ENCODE data around the gene KIAA1671. TPM values are rescaled to one million over a fixed set of nuclear protein-coding genes. Genes with fewer than 3 reads are reported as not detected.

The KIAA1671 gene
- total and polyA plus RNA-seq, 2 donors (not counting 1 experiment from before 2014, with no cell fraction given): 0.01 to 0.02 TPM

GRCh38 chr22:25082096-25082495, 129.6 kb downstream of the KIAA1671 start:
- H3K4me1 ChIP-seq (ENCODE audit: control insufficient read depth in 2 of 2, insufficient read depth in 2 of 2, low read length in 2 of 2): peaks cover 7 to 11% of the 10 kb centered on the region in 2 donors
- no peaks in the 10 kb centered on the region for H3K9me3 Mint-ChIP-seq (ENCODE audit: insufficient read depth)

More at GRCh38 chr22:25082096-25082495, 129.6 kb downstream of the KIAA1671 start:
- Histone ChIP-seq H3K4me2 (replicated peaks; ENCODE audit: low read depth, low read length, poor library complexity, severe bottlenecking) (no peak overlapping the region), H3K36me3 (replicated peaks in 1 of 2; ENCODE audit: control extremely low read depth in 1 of 2, control insufficient read depth in 1 of 2, extremely low read depth in 1 of 2, insufficient read depth in 2 of 2, low read length in 1 of 2) (no peaks in the 10 kb centered on the region), H3K9me3 (ENCODE audit: control extremely low read depth in 1 of 3, control insufficient read depth in 2 of 3, insufficient read depth in 1 of 3, low read length in 2 of 3) (peaks cover 0 to 7% (median 0%) of the 10 kb centered on the region in 3 donors), H4K20me1 (ENCODE audit: control insufficient read depth, insufficient read depth, low read length, poor library complexity, severe bottlenecking) (no peaks in the 10 kb centered on the region), H3K79me2 (ENCODE audit: control insufficient read depth, insufficient read depth, low read length) (no peaks in the 10 kb centered on the region), H3K27ac (ENCODE audit: low read length in 2 of 2) (no peak overlapping the region), H3K9ac (ENCODE audit: low read length) (no peak overlapping the region), H3K27me3 (replicated peaks in 1 of 4; ENCODE audit: control extremely low read depth in 1 of 4, control insufficient read depth in 3 of 4, insufficient read depth in 4 of 4, low read length in 3 of 4) (no peaks in the 10 kb centered on the region), H3K4me3 (ENCODE audit: control extremely low read depth in 1 of 5, extremely low read depth in 1 of 5, insufficient read depth in 1 of 5, low read depth in 2 of 5, low read length in 4 of 5) (no peak overlapping the region), H2AFZ (ENCODE audit: insufficient read depth, low read depth, low read length, poor library complexity, severe bottlenecking) (no peak overlapping the region)
- DNase-seq (no peak), ATAC-seq (ENCODE audit: low read depth) (no peak)
- peaks cover 12% of the 10 kb centered on the region for H3K4me1 Mint-ChIP-seq
- ChIA-PET CTCF (no interaction called here), POLR2A (no interaction called here)
- H3K27me3 Mint-ChIP-seq: peaks cover 12% of the 10 kb centered on the region
- no peak overlapping the region for H3K4me3 Mint-ChIP-seq
- intact Hi-C loops (cut with micrococcal nuclease): no loop called here
- no peak for TF ChIP-seq EZH2 (IDR thresholded peaks at IDR 0.05; ENCODE audit: borderline replicate concordance, insufficient read depth, low read depth, low read length, poor library complexity, severe bottlenecking)
- no peak for TF ChIP-seq CTCF (IDR thresholded peaks at IDR 0.05)
- 93% methylated on average over 3 of the region's 3 CpGs for WGBS (ENCODE audit: insufficient coverage)
- H3K27ac Mint-ChIP-seq: no peak overlapping the region
